GM12892 (cell line): ENCODE measurements around the gene CRMP1.
"Not testable (repeated sequence)": the region's sequence is repeated elsewhere in the genome, so short reads cannot be mapped to it uniquely, and the experiment has no call there.

Experiments used
- DNase-seq: peaks from one replicate; pipeline ENCODE4 v3.0.0; 2011; ENCODE audit not compliant: insufficient read length
- FAIRE-seq: peaks from 2 replicates; lab custom pipeline; 2011; peaks lifted over from hg19 to GRCh38; lab: Jason Lieb, UNC
- POLR2A ChIP-seq: IDR thresholded peaks from 2 replicates; pipeline ENCODE4 v1.6.1; 2011; ENCODE audit warnings: low read depth, low read length, control low read depth
- POLR2AphosphoS5 ChIP-seq: IDR thresholded peaks from 2 replicates; pipeline ENCODE4 v1.6.1; 2011; ENCODE audit warnings: low read depth, low read length, control low read depth
- TAF1 ChIP-seq: IDR thresholded peaks from 2 replicates; pipeline ENCODE4 v1.6.1; 2011; ENCODE audit warnings: low read depth, mild to moderate bottlenecking, control low read depth, low read length, borderline replicate concordance

The CRMP1 gene

GRCh38 chr4:5865896-5866599, 26.8 kb downstream of the CRMP1 start:
- TF ChIP-seq POLR2AphosphoS5 (no peak), POLR2A (no peak), TAF1 (no peak)
- no peak for DNase-seq
- no peak for FAIRE-seq

GRCh38 chr4:5863461-5864113, 29.3 kb downstream of the CRMP1 start:
- DNase-seq = no peak
- FAIRE-seq = no peak
- TF ChIP-seq POLR2AphosphoS5 (no peak), TAF1 (no peak), POLR2A (no peak)

- DNase-seq (no peak), FAIRE-seq (no peak)
- TF ChIP-seq POLR2A (no peak), TAF1 (no peak), POLR2AphosphoS5 (no peak)
Measured at GRCh38 chr4:5858020-5858769, 34.7 kb downstream of the CRMP1 start.

GRCh38 chr4:5857199-5857598, 35.7 kb downstream of the CRMP1 start:
- TF ChIP-seq POLR2A (no peak), TAF1 (no peak), POLR2AphosphoS5 (no peak)
- FAIRE-seq = no peak
- no peak for DNase-seq

GRCh38 chr4:5856362-5856761, 36.5 kb downstream of the CRMP1 start:
- DNase-seq, FAIRE-seq: not testable (repeated sequence)

GRCh38 chr4:5854929-5855328, 38.0 kb downstream of the CRMP1 start:
- FAIRE-seq (no peak), DNase-seq (no peak)
- no peak for TF ChIP-seq POLR2AphosphoS5
- TF ChIP-seq TAF1 = no peak
- TF ChIP-seq POLR2A = no peak

- TF ChIP-seq POLR2A = no peak
Measured at GRCh38 chr4:5852523-5853202, 40.2 kb downstream of the CRMP1 start.

GRCh38 chr4:5851637-5852301, 41.1 kb downstream of the CRMP1 start:
- FAIRE-seq (no peak), DNase-seq (no peak)
- TF ChIP-seq TAF1 (no peak), POLR2AphosphoS5 (no peak), POLR2A (no peak)

More at GRCh38 chr4:5852523-5853202, 40.2 kb downstream of the CRMP1 start:
- no peak for DNase-seq
- FAIRE-seq = no peak

- FAIRE-seq = no peak
- DNase-seq = no peak
- TF ChIP-seq POLR2AphosphoS5 = no peak
- TF ChIP-seq POLR2A = no peak
- TF ChIP-seq TAF1 = no peak
Measured at GRCh38 chr4:5845035-5845905, 47.6 kb downstream of the CRMP1 start.

- FAIRE-seq = no peak
- no peak for DNase-seq
- TF ChIP-seq POLR2AphosphoS5 = no peak
- TF ChIP-seq POLR2A = no peak
- no peak for TF ChIP-seq TAF1
Measured at GRCh38 chr4:5843573-5844530, 49.0 kb downstream of the CRMP1 start.
